ENCODE results near the gene OSBPL7. TPM values are rescaled to one million over a fixed set of nuclear protein-coding genes. Genes with fewer than 3 reads are reported as not detected.
A peak's percentile ranks its signal among the peaks of the same experiment; 100 is the strongest.
"Not testable (repeated sequence)": the region's sequence is repeated elsewhere in the genome, so short reads cannot be mapped to it uniquely, and the experiment has no call there.

Gene OSBPL7
- total and polyA plus RNA-seq, 5 donors = 5.3 to 11.1 (median 7.6) TPM

DNA sequence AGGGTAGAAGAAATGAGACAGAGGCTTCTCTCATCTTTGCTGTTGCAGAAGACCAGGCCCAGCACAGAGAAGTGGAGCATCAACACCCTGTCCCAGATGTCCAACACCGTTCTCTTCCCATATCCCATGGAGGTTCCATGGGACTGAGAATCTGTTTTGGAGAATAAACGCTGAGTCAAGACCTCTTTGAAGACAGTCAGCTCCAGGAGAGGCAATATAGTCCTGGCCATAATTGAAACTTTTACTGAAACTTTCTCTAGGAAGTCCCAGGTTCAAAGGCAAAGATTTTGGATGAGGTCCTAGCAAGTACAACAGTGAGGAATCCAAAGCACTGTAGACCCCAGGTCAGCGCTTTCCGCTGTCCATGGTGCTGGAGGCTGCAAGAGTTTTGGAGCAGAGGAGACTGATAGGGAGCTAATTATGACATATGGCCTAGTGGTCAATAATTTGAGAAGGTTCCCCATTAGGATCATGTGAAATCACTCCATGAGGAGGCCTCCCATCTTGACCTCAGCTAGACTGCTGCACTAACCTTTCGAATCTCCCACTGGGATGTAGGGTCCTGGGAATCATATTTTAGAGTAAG lies 36.0 kb downstream of the OSBPL7 start:
- H3K27ac ChIP-seq (ENCODE audit: low read length) = no peak overlapping the region
- H3K4me3 ChIP-seq (ENCODE audit: low read length) = no peak overlapping the region
- no peaks in the 10 kb centered on the region for H3K9me3 ChIP-seq (ENCODE audit: control insufficient read depth, low read length)
- intact Hi-C loops (cut with DNase I) = no loop called here
- H3K27me3 ChIP-seq (ENCODE audit: control insufficient read depth, insufficient read depth) = no peaks in the 10 kb centered on the region
- DNase-seq (no peak), ATAC-seq (no peak)
- WGBS = 38% methylated on average over 5 of the region's 5 CpGs
- no peaks in the 10 kb centered on the region for H3K4me1 ChIP-seq (ENCODE audit: control insufficient read depth, insufficient read depth, low read length)

DNA sequence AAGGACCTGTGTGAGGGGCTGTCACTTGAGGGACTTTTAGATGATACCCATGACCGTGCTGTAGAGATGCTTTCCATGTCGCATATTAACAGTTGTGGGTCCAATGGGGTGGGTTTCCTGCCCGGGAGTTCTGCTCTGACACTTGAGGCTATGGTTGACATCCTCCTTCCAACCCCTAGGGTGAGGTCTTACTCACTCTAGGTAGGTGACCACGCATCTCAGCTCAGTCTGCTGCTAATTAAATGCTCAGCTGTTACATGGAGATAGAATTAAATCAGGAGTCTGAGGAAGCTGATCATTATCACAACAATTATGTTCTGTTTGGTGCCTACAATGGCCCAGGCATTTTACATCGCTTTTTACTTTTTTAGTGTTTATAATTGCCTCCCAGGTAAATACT lies 40.2 kb downstream of the OSBPL7 start:
- DNase-seq (no peak), ATAC-seq (no peak)
- no peaks in the 10 kb centered on the region for H3K27me3 ChIP-seq (ENCODE audit: control insufficient read depth, insufficient read depth)
- no peaks in the 10 kb centered on the region for H3K9me3 ChIP-seq (ENCODE audit: control insufficient read depth, low read length)
- no peak overlapping the region for H3K4me3 ChIP-seq (ENCODE audit: low read length)
- H3K27ac ChIP-seq (ENCODE audit: low read length) = no peak overlapping the region
- 65% methylated on average over 5 of the region's 5 CpGs for WGBS
- H3K4me1 ChIP-seq (ENCODE audit: control insufficient read depth, insufficient read depth, low read length) = no peaks in the 10 kb centered on the region
- intact Hi-C loops (cut with DNase I) = no loop called here

DNA sequence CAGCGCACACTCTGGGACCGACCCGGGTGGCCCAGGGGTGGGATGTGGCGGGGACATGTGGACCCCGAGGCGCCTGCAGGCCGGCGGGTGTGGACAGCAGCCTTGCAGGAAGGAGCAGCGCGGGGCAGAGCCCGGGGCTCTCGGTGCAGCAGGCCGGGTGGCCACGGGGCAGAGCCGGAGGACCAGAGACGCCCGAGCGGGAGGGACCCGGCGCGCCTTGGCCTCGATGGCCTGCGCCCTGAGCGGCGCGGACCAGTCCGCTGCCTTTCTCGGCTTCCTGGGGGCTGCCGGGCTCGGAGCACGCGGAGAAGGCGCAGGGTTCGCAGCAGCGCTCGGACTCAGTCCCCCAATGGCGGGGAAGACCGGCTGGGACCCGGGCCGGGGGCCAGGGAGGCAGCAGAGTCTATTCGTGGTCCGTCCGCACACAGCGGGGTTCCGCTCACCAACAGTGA lies 43.4 kb downstream of the OSBPL7 start:
- ATAC-seq (no peak), DNase-seq (no peak)
- H3K9me3 ChIP-seq (ENCODE audit: control insufficient read depth, low read length) = no peaks in the 10 kb centered on the region
- intact Hi-C loops (cut with DNase I) = no loop called here
- no peaks in the 10 kb centered on the region for H3K4me1 ChIP-seq (ENCODE audit: control insufficient read depth, insufficient read depth, low read length)
- no peaks in the 10 kb centered on the region for H3K27me3 ChIP-seq (ENCODE audit: control insufficient read depth, insufficient read depth)
- no peak overlapping the region for H3K4me3 ChIP-seq (ENCODE audit: low read length)
- no peak overlapping the region for H3K27ac ChIP-seq (ENCODE audit: low read length)
- 15% methylated on average over 45 of the region's 45 CpGs for WGBS

DNA sequence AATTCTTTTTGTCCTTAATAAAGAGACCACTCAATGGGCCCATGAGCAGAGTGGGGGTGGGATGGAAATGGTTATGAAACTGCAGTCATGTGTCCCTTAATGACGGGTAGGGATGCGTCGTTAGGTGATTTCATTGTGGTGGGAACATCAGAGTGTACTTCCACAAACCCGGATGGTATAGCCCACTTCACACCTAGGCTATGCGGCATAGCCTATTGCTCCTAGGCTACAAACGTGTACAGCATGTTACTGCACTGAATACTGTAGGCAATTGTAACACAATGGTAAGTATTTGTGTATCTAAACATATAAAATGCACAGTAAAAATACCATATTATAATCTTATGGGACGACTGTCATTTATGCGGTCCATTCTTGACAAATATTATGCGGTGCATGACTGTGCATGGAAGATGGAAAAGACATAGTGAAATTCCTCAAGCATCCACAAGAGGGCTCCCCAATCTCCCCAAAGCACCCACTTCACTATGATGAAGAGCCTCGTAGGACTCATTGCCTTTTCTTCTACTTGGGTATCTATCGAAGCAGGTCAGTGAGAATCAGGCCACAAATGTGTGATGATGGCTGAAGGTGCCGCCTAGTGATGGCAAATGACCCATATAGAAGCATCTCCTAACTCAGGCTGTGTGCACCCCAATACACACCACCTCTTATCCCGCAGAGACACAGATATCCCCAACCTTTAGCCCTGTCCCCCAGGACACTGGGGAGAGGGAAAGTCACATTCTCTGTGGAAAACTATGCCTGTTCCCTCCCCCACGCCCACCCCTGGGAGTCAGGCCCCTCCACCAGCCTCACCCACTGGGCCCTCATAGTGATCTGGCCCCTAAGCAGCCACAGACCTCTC lies 45.0 kb downstream of the OSBPL7 start:
- ATAC-seq (peak in 1 of 2 donors; percentile 61), DNase-seq (no peak)
- Histone ChIP-seq H3K27ac (ENCODE audit: low read length) (no peak overlapping the region), H3K9me3 (ENCODE audit: control insufficient read depth, low read length) (no peaks in the 10 kb centered on the region), H3K4me1 (ENCODE audit: control insufficient read depth, insufficient read depth, low read length) (no peaks in the 10 kb centered on the region), H3K4me3 (ENCODE audit: low read length) (no peak overlapping the region), H3K27me3 (ENCODE audit: control insufficient read depth, insufficient read depth) (no peaks in the 10 kb centered on the region)
- WGBS = 37% methylated on average over 14 of the region's 14 CpGs
- intact Hi-C loops (cut with DNase I) = no loop called here

DNA sequence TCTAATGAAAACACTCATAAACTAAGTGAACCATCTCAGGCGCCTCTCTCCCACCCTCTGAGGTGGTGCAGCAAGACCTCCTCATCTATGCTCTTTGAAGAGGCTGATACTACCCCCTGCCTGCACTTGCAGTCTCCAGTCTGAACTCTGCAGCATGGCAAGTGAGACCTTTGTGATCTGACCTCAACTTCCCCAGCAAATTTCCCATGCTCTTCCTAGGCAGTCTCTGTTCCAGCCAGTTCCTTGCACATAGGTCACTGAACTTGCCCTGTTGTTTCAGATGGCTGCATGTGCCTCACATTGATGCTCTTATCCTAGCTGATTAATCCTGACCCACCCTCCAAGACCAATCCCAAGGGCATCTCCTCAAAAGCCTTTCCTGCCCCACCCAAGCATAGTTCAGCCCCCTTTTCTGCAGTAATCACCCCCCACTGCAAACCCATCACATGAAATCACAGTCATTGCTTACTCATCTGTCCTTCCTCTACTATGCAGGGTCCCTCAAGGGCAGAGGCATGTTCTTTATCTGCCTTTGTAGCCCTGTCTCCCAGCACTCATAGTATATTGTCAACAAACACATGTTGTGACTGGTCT lies 46.5 kb downstream of the OSBPL7 start:
- Histone ChIP-seq H3K27me3 (ENCODE audit: control insufficient read depth, insufficient read depth) (no peaks in the 10 kb centered on the region), H3K9me3 (ENCODE audit: control insufficient read depth, low read length) (no peaks in the 10 kb centered on the region), H3K4me1 (ENCODE audit: control insufficient read depth, insufficient read depth, low read length) (no peaks in the 10 kb centered on the region), H3K4me3 (ENCODE audit: low read length) (no peak overlapping the region), H3K27ac (ENCODE audit: low read length) (no peak overlapping the region)
- ATAC-seq (no peak), DNase-seq (no peak)
- 63% methylated on average over 1 of the region's 1 CpG for WGBS
- intact Hi-C loops (cut with DNase I) = no loop called here

DNA sequence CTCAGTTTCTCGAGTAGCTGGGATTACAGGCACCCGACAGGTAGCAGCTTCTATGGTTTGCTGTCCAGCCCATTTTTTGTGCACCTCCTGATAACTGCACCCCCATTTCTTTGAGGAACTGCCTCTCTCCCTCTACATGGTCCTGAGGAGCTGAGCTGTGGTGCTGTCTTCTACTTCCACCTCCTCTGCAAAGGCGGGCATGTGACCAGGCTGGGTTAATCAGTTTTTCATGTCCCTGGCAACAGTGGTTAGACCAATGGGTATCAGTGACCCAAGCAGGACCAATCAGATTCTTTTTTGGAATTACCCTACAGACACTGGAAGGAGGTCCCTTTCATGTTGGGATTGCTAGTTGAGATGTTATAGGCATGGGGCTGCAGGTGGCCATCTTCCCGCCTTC lies 47.3 kb downstream of the OSBPL7 start:
- no peaks in the 10 kb centered on the region for H3K27me3 ChIP-seq (ENCODE audit: control insufficient read depth, insufficient read depth)
- DNase-seq = no peak
- H3K9me3 ChIP-seq (ENCODE audit: control insufficient read depth, low read length) = no peaks in the 10 kb centered on the region
- ATAC-seq = no peak
- H3K4me3 ChIP-seq (ENCODE audit: low read length) = no peak overlapping the region
- 72% methylated on average over 4 of the region's 4 CpGs for WGBS
- intact Hi-C loops (cut with DNase I) = no loop called here
- no peaks in the 10 kb centered on the region for H3K4me1 ChIP-seq (ENCODE audit: control insufficient read depth, insufficient read depth, low read length)
- H3K27ac ChIP-seq (ENCODE audit: low read length) = no peak overlapping the region

DNA sequence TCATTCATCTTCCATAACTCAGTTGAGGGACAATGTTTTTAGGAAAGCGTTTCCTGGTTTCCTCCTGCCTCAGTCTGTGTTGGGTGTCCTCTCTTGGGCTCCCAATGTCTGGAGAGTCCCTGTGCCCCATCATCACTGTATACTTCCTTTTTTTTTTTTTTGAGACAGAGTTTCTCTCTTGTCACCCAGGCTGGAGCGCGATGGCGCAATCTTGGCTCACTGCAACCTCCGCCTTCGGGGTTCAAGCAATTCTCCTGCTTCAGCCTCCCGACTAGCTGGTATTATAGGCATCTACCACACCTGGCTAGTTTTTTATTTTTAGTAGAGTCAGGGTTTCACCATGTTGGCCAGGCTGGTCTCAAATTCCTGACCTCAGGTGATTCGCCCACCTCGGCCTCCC lies 47.9 kb downstream of the OSBPL7 start:
- H3K9me3 ChIP-seq (ENCODE audit: control insufficient read depth, low read length); H3K27me3 ChIP-seq (ENCODE audit: control insufficient read depth, insufficient read depth); ATAC-seq; H3K4me1 ChIP-seq (ENCODE audit: control insufficient read depth, insufficient read depth, low read length); intact Hi-C loops (cut with DNase I); H3K4me3 ChIP-seq (ENCODE audit: low read length); H3K27ac ChIP-seq (ENCODE audit: low read length): not testable (repeated sequence)
- 86% methylated on average over 9 of the region's 9 CpGs for WGBS
- DNase-seq = peak in 1 of 3 donors; percentile 61

DNA sequence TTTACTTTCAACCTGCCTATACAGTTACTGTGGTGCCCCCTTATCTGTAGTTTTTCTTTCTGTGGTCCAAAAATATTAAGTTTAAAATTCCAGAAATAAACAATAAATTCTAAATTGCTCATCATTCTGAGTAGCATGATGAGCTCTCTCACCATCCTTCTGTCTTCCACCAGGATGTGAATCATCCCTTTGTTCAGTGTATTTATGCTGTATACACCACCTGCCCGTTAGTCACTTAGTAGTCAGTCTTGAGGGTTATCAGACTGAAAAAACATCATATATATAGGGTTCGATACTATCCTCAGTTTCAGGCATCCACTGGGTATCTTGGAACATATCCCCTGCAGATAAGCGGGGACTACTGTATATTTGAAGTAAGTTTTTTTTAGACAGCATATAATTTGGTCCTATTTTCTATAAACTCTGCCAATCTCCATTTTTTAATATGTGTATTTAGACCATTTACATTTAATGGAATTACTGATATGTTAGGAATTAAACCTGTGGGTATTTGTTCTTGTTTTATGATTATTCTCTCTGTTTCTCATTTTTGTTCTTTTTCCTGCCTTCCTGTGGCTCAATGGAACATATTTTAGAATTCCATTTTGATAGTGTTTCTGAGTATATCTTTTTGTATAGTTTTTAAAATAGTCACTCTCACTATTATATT lies 57.5 kb downstream of the OSBPL7 start:
- intact Hi-C loops (cut with DNase I) = no loop called here
- 79% methylated on average over 3 of the region's 3 CpGs for WGBS

DNA sequence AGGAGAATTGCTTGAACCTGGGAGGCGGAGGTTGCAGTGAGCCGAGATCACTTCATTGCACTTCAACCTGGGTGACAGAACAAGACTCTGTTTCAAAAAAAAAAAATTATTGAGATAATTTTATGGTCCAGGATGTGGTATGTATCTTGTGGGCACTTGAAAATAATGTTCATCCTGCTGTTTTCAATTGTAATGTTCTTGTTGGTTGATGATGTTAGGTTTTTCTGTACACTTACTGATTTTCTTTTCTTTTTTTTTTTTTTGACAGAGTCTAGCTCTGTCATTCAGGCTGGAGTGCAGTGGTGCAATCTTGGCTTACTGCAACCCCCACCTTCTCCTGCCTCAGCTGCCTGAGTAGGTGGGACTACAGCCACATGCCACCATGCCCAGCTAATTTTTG lies 58.9 kb downstream of the OSBPL7 start:
- Histone ChIP-seq H3K4me1 (ENCODE audit: control insufficient read depth, insufficient read depth, low read length) (no peaks in the 10 kb centered on the region), H3K9me3 (ENCODE audit: control insufficient read depth, low read length) (no peaks in the 10 kb centered on the region), H3K27me3 (ENCODE audit: control insufficient read depth, insufficient read depth) (peaks cover 3% of the 10 kb centered on the region), H3K27ac (ENCODE audit: low read length) (no peak overlapping the region), H3K4me3 (ENCODE audit: low read length) (no peak overlapping the region)
- DNase-seq (no peak), ATAC-seq (no peak)
- intact Hi-C loops (cut with DNase I) = no loop called here
- WGBS = 80% methylated on average over 2 of the region's 2 CpGs

More for the DNA sequence above, 57.5 kb downstream of the OSBPL7 start:
- ATAC-seq (no peak), DNase-seq (no peak)
- no peaks in the 10 kb centered on the region for H3K9me3 ChIP-seq (ENCODE audit: control insufficient read depth, low read length)
- H3K4me1 ChIP-seq (ENCODE audit: control insufficient read depth, insufficient read depth, low read length) = no peaks in the 10 kb centered on the region
- no peak overlapping the region for H3K27ac ChIP-seq (ENCODE audit: low read length)
- peaks cover 3% of the 10 kb centered on the region for H3K27me3 ChIP-seq (ENCODE audit: control insufficient read depth, insufficient read depth)
- H3K4me3 ChIP-seq (ENCODE audit: low read length) = no peak overlapping the region

DNA sequence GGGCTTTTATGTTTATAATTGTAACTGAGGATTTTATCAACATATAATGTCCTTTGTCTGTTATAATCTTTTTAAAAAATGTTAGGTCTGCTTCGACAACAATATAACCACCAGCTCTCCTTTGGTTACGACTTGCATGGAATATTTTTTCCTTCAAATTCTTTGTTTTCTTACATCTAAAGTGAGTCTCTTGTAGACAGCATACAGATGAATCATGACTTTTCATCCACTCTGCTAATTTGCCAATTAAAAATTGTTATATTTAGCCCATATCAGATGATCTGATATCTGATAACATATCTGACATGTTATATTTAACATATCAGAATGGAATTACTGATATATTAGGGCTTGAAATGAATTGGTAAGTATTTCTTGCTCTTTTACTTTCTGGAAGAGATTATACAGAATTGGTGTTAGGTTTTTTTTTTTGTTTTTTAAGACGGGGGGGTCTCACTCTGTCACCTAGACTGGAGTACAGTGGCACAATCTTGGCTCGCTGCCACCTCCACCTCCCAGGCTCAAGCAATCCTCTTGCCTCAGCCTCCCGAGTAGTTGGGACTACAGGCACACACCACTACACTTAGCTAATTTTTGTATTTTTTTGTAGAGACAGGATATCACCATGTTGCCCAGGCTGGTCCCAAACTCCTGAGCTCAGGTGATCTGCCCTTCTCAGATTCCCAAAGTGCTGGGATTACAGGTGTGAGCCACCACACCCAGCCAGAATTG lies 61.0 kb downstream of the OSBPL7 start:
- H3K9me3 ChIP-seq (ENCODE audit: control insufficient read depth, low read length) = no peaks in the 10 kb centered on the region
- no peaks in the 10 kb centered on the region for H3K4me1 ChIP-seq (ENCODE audit: control insufficient read depth, insufficient read depth, low read length)
- no peak overlapping the region for H3K27ac ChIP-seq (ENCODE audit: low read length)
- intact Hi-C loops (cut with DNase I) = no loop called here
- WGBS = 72% methylated on average over 5 of the region's 5 CpGs
- ATAC-seq (no peak), DNase-seq (no peak)
- H3K27me3 ChIP-seq (ENCODE audit: control insufficient read depth, insufficient read depth) = peaks cover 3% of the 10 kb centered on the region
- no peak overlapping the region for H3K4me3 ChIP-seq (ENCODE audit: low read length)

Measured in right cardiac atrium (tissue), 5 donors.